ENCODE measurements around the gene SLC16A6. TPM values are rescaled to one million over a fixed set of nuclear protein-coding genes. Genes with fewer than 3 reads are reported as not detected.
A peak's percentile ranks its signal among the peaks of the same experiment; 100 is the strongest.
"Not testable (repeated sequence)": the region's sequence is repeated elsewhere in the genome, so short reads cannot be mapped to it uniquely, and the experiment has no call there.

Gene SLC16A6
- total RNA-seq, 2 experiments from 2014 or later, result 6.0 to 10.7 TPM

GRCh38 chr17:68320943-68321555 is 30.1 kb upstream of the SLC16A6 start:
- Mint-ChIP-seq H3K27me3 (no peaks in the 10 kb centered on the region), H3K36me3 (peaks cover 5% of the 10 kb centered on the region), H3K4me1 (peaks cover 32% of the 10 kb centered on the region), H3K9me3 (ENCODE audit: low read depth) (no peaks in the 10 kb centered on the region), H3K4me3 (no peak overlapping the region), H3K27ac (no peak overlapping the region)
- CTCF ChIA-PET, result no interaction called here
- DNase-seq, result no peak
- ATAC-seq, result no peak

DNA sequence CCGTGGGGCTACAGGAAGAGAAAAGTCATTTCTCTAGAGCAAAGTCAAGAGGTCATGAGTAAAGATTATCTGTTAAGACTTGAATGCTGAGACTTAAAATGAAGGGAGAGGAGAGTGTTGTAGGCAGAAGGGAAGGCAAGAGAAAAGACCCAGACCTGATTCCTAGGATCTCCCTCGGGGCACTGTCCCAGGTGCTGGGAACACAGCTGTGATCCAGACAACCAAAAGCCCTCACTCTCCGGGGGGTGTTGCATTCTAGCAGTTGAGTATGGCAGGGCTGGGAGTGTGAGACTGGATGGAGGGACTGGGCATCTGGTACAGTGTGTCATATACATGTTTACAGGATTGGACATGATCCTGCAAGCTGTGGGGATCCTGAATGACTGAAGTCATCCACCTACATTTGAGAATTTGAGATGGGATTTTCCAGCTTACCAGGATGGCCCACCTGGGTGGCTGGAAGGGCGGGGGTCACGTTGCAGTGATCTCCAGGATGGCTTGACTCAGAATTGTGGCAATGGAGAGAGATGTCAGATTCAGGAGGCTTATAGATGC is 29.5 kb upstream of the SLC16A6 start:
- H3K9me3 Mint-ChIP-seq (ENCODE audit: low read depth), result no peaks in the 10 kb centered on the region
- H3K27me3 Mint-ChIP-seq, result no peaks in the 10 kb centered on the region
- DNase-seq (no peak), ATAC-seq (no peak)
- peaks cover 35% of the 10 kb centered on the region for H3K4me1 Mint-ChIP-seq
- H3K36me3 Mint-ChIP-seq, result peaks cover 7% of the 10 kb centered on the region
- CTCF ChIA-PET, result no interaction called here
- H3K4me3 Mint-ChIP-seq, result no peak overlapping the region
- no peak overlapping the region for H3K27ac Mint-ChIP-seq

- ATAC-seq (no peak), DNase-seq (no peak)
- H3K4me1 Mint-ChIP-seq, result peaks cover 43% of the 10 kb centered on the region
- no peak overlapping the region for H3K4me3 Mint-ChIP-seq
- no peaks in the 10 kb centered on the region for H3K9me3 Mint-ChIP-seq (ENCODE audit: low read depth)
- H3K27ac Mint-ChIP-seq, result no peak overlapping the region
- H3K27me3 Mint-ChIP-seq, result no peaks in the 10 kb centered on the region
- CTCF ChIA-PET, result no interaction called here
- peaks cover 7% of the 10 kb centered on the region for H3K36me3 Mint-ChIP-seq
Measured at GRCh38 chr17:68319410-68320162, 28.7 kb upstream of the SLC16A6 start.

DNA sequence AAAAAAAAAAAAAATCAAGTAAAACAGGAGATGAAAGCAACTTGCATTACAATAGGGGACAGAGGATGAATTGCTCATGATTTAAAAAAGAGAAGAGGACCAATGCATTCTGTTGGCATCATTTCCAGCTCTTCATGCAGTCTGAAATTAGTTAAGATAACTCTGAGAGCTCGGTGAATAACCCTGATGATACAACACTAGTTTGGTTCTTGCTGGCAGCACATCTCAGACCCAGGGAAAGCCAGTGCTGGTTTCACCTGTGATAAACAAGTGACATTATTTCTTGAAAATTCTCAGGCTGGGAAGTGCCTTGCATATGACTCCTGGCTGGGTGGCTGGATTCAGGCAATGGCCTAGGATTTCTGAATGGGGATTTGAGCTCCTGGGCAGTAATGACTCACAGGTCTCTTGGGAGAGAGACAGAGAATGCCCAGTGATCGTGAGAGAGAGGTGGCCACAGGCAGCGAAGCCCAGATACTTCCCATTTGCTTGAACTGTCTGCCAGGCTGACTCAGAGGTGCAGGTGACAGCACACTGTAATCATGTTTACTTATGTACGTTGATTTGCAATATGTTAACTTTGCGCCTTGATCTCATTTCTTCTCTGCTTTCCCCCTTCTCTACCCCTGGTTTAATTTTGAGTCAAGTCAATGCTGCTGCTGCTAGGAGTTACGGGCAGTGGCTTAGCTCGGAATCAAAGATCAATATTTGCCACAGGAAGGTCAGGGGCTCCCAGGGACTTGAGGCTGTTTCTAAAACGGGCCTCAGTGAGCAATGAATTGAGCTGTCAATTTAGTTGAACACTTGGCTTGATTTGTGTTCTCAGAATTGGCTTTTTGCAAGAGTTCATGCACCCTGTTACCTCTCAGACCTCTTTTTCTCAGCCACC is 27.4 kb upstream of the SLC16A6 start:
- CTCF ChIA-PET, result interaction anchor here (0.9 to 1.8 kb wide), 4 partner anchors 8 to 38 kb away, joined by 3 to 7 read pairs (median 3); no protein-coding TSS in a partner anchor
- H3K27ac Mint-ChIP-seq, result no peak overlapping the region
- peaks cover 44% of the 10 kb centered on the region for H3K4me1 Mint-ChIP-seq
- no peak overlapping the region for H3K4me3 Mint-ChIP-seq
- H3K36me3 Mint-ChIP-seq, result peaks cover 7% of the 10 kb centered on the region
- no peaks in the 10 kb centered on the region for H3K27me3 Mint-ChIP-seq
- H3K9me3 Mint-ChIP-seq (ENCODE audit: low read depth), result no peaks in the 10 kb centered on the region
- ATAC-seq (no peak), DNase-seq (no peak)

- Mint-ChIP-seq H3K27me3 (no peaks in the 10 kb centered on the region), H3K36me3 (peaks cover 7% of the 10 kb centered on the region), H3K4me3 (no peak overlapping the region), H3K27ac (peak overlapping the region; percentile 13), H3K9me3 (ENCODE audit: low read depth) (no peaks in the 10 kb centered on the region), H3K4me1 (peaks cover 52% of the 10 kb centered on the region)
- CTCF ChIA-PET, result interaction anchor here (0.9 to 1.8 kb wide), 4 partner anchors 9 to 37 kb away, joined by 3 to 7 read pairs (median 3); no protein-coding TSS in a partner anchor
- no peak for DNase-seq
- no peak for ATAC-seq
Measured at GRCh38 chr17:68317458-68317857, 26.5 kb upstream of the SLC16A6 start.

DNA sequence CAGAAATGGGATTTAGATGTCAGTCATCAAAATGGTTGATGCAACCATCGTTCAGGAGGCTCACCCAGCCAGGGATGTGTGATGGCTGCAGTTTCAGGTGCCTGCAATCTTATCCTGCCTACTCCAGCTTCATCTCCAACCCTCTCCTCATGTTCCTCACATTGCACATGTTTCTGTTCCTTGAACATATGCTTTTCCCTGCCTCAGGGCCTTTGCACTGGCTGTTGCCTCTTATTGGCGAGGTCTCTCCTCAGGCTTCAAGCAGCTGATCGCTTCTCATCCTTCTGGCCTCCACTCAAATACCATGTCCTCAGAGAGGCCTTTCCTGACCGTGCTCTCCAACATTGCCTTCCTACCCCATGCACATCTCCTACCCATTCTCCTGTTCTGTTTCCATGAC is 25.0 kb upstream of the SLC16A6 start:
- Mint-ChIP-seq H3K27me3 (no peaks in the 10 kb centered on the region), H3K36me3 (peaks cover 11% of the 10 kb centered on the region), H3K9me3 (ENCODE audit: low read depth) (no peaks in the 10 kb centered on the region), H3K4me3 (no peak overlapping the region), H3K4me1 (peaks cover 65% of the 10 kb centered on the region), H3K27ac (peak overlapping the region; percentile 28)
- no peak for ATAC-seq
- CTCF ChIA-PET, result interaction anchor here (1.0 to 2.4 kb wide), 5 partner anchors 8 to 31 kb away, joined by 3 to 9 read pairs (median 5); no protein-coding TSS in a partner anchor
- no peak for DNase-seq

DNA sequence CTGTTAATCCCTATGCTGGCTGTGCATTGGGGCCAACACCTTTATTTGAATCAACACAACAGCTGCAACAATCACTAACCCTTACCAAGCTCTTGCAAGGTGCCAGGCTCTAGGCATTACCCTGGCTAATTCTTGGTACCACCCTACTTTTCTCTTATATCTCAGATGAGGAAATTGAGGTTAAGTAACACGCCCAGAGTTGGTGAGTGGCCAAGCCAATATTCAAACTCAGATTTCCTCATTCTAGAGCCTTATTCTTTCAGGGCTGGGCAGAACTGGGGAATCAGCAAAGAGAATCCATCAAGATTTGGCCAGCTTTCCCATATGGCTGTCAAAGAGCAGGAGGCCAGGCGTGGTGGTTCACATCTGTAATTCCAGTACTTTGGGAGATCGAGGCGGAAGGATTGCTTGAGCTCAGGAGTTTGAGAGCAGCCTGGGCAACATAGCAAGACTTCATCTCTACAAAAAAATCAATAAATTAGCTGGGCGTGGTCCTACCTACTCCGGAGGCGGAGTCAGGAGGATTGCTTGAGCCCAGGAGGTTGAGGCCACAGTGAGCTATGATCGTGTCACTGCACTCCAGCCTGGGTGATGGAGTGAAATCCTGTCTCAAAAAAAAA is 24.1 kb upstream of the SLC16A6 start:
- CTCF ChIA-PET, result interaction anchor here (0.8 to 2.4 kb wide), 13 partner anchors 9 to 142 kb away, joined by 3 to 9 read pairs (median 4); no protein-coding TSS in a partner anchor
- Mint-ChIP-seq H3K4me1 (peaks cover 74% of the 10 kb centered on the region), H3K9me3 (ENCODE audit: low read depth) (no peaks in the 10 kb centered on the region), H3K4me3 (no peak overlapping the region), H3K27me3 (no peaks in the 10 kb centered on the region), H3K27ac (peak overlapping the region; percentile 78), H3K36me3 (peaks cover 17% of the 10 kb centered on the region)
- ATAC-seq, result peak; percentile 69
- peak; percentile 57 for DNase-seq

DNA sequence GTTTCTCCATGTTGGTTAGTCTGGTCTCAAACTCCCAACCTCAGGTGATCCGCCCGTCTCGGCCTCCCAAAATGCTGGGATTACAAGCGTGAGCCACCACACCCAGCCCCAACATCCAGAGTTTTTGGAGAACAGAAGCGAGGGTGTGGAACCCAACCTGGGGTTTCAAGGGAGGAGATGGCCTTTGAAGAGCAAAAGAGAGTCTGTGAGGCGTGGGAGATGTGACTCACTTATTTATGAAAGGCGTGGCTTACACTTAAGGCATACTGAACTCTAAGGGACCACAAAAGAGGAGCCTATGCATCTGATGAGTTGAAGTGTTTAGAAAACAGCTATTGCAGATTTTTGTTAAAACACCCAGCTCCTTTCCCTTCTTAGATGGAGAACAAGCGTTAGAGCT is 19.2 kb upstream of the SLC16A6 start:
- Mint-ChIP-seq H3K36me3 (peaks cover 20% of the 10 kb centered on the region), H3K27me3 (no peaks in the 10 kb centered on the region), H3K4me1 (peaks cover 47% of the 10 kb centered on the region), H3K9me3 (ENCODE audit: low read depth) (no peaks in the 10 kb centered on the region), H3K4me3 (no peak overlapping the region), H3K27ac (peak overlapping the region; percentile 52)
- CTCF ChIA-PET, result interaction anchor here (0.8 to 1.7 kb wide), 4 partner anchors 9 to 35 kb away, joined by 3 to 8 read pairs (median 5); partner anchors contain the start of genes ARSG and SLC16A6
- peak; percentile 58 for DNase-seq
- ATAC-seq, result peak; percentile 79

DNA sequence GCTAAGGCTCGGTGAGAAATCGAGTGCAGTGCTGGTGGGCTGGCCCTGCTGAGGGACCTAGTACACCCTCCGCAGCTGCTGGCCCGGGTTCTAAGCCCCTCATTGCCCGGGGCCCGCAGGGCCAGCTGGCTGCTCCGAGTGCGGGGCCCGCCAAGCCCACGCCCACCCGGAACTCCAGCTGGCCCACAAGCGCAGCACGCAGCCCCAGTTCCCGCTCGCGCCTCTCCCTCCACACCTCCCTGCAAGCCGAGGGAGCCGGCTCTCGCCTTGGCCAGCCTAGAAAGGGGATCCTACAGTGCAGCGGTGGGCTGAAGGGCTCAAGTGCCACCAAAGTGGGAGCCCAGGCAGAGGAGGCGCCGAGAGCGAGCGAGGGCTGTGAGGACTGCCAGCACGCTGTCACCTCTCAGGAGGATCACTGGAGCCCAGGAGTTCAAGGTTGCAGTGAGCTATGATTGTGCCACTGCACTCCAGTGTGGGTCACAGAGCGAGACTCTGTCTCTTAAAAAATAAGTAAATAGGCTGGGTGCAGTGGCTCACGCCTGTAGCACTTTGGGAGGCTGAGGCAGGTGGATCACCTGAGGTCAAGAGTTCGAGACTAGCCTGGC is 18.2 kb upstream of the SLC16A6 start:
- peaks cover 39% of the 10 kb centered on the region for H3K4me1 Mint-ChIP-seq
- H3K4me3 Mint-ChIP-seq; H3K27ac Mint-ChIP-seq; ATAC-seq; H3K9me3 Mint-ChIP-seq (ENCODE audit: low read depth); H3K27me3 Mint-ChIP-seq; DNase-seq: not testable (repeated sequence)
- CTCF ChIA-PET, result interaction anchor here (1.7 kb wide), 2 partner anchors 18 to 36 kb away, joined by 5 read pairs; partner anchors contain the start of genes ARSG and SLC16A6
- peaks cover 20% of the 10 kb centered on the region for H3K36me3 Mint-ChIP-seq

- Mint-ChIP-seq H3K4me1 (peaks cover 33% of the 10 kb centered on the region), H3K36me3 (peaks cover 22% of the 10 kb centered on the region)
- H3K27ac Mint-ChIP-seq; H3K9me3 Mint-ChIP-seq (ENCODE audit: low read depth); CTCF ChIA-PET; ATAC-seq; DNase-seq; H3K4me3 Mint-ChIP-seq; H3K27me3 Mint-ChIP-seq: not testable (repeated sequence)
Measured at GRCh38 chr17:68308486-68308885, 17.6 kb upstream of the SLC16A6 start.

- CTCF ChIA-PET, result interaction anchor here (1.4 kb wide), 1 partner anchor 91 kb away, joined by 5 read pairs; no protein-coding TSS in a partner anchor
- Mint-ChIP-seq H3K27ac (no peak overlapping the region), H3K9me3 (ENCODE audit: low read depth) (no peaks in the 10 kb centered on the region), H3K4me1 (peaks cover 27% of the 10 kb centered on the region), H3K4me3 (no peak overlapping the region), H3K36me3 (peaks cover 22% of the 10 kb centered on the region), H3K27me3 (no peaks in the 10 kb centered on the region)
- DNase-seq (no peak), ATAC-seq (no peak)
Measured at GRCh38 chr17:68307443-68307842, 16.5 kb upstream of the SLC16A6 start.

DNA sequence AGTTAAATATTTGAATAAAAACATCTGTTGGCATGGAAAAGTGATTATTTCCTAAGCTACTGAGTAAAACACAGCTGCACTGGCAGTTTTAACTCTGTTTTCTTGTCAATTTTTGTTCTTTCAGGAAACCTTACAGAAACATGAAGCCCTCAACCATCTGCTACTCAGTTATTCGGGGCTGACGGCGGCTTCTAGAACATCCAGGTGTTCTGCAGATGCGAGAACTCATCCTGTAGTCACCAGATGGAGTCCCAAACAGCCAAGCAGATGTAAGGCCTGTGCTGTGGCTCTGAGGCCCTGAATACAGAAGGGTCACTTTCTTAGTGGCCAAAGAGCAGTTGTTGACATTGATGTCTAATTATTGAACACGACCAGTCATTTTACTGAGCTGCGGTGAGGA is 15.9 kb upstream of the SLC16A6 start:
- Mint-ChIP-seq H3K27me3 (no peaks in the 10 kb centered on the region), H3K4me3 (no peak overlapping the region), H3K27ac (no peak overlapping the region), H3K4me1 (peaks cover 26% of the 10 kb centered on the region), H3K9me3 (ENCODE audit: low read depth) (no peaks in the 10 kb centered on the region), H3K36me3 (peaks cover 20% of the 10 kb centered on the region)
- DNase-seq (no peak), ATAC-seq (no peak)
- CTCF ChIA-PET, result interaction anchor here (1.4 kb wide), 1 partner anchor 92 kb away, joined by 5 read pairs; no protein-coding TSS in a partner anchor

All from activated CD8-positive, alpha-beta memory T cell treated with anti-CD3 and anti-CD28 coated beads, Interleukin-2, amount 10 ng/mL, durations not matched to agents 7 days and 5 days (primary cell).